Smooth muscle cell (in vitro differentiated cells): ENCODE data around the gene ASB12. TPM values are rescaled to one million over a fixed set of nuclear protein-coding genes. Genes with fewer than 3 reads are reported as not detected.

Source experiments
- DNase-seq: peaks from one replicate; lab custom pipeline; 2025; ENCODE audit not compliant: unreplicated experiment; lab: John Stamatoyannopoulos, UW
- H2AFZ ChIP-seq: fragments of 200-600 bp; sonication (generic); 2 replicates; pipeline ENCODE4 v1.6.0; 2016; ENCODE audit warnings: antibody characterized with exemption, low read depth, mild to moderate bottlenecking
- H3F3A ChIP-seq: fragments of 200-600 bp; sonication (generic); 2 replicates; pipeline ENCODE4 v1.6.0; 2017; ENCODE audit warnings: antibody characterized with exemption, low read depth
- H3K27ac ChIP-seq: fragments of 200-600 bp; sonication (generic); 2 replicates; pipeline ENCODE4 v1.5.1; 2016; ENCODE audit warnings: low read depth, mild to moderate bottlenecking
- H3K27me3 ChIP-seq: fragments of 200-600 bp; sonication (generic); 2 replicates; pipeline ENCODE4 v1.6.1; 2016; ENCODE audit warnings: low read depth, mild to moderate bottlenecking
- H3K36me3 ChIP-seq: fragments of 200-600 bp; sonication (generic); 2 replicates; pipeline ENCODE4 v1.5.1; 2016; ENCODE audit warnings: low read depth
- H3K4me1 ChIP-seq: fragments of 200-600 bp; sonication (generic); 2 replicates; pipeline ENCODE4 v1.5.1; 2016; ENCODE audit warnings: low read depth
- H3K4me2 ChIP-seq: fragments of 200-600 bp; sonication (generic); 2 replicates; pipeline ENCODE4 v1.6.0; 2016; ENCODE audit warnings: mild to moderate bottlenecking
- H3K4me3 ChIP-seq: fragments of 200-600 bp; sonication (generic); 2 replicates; pipeline ENCODE4 v1.5.1; 2016; ENCODE audit warnings: mild to moderate bottlenecking
- H3K79me2 ChIP-seq: fragments of 200-600 bp; sonication (generic); 2 replicates; pipeline ENCODE4 v1.6.0; 2016; ENCODE audit warnings: low read depth, mild to moderate bottlenecking
- H3K9ac ChIP-seq: fragments of 200-600 bp; sonication (generic); 2 replicates; pipeline ENCODE4 v1.6.0; 2016; ENCODE audit warnings: low read depth
- H3K9me3 ChIP-seq: fragments of 200-600 bp; sonication (generic); replicated peaks from 2 replicates; pipeline ENCODE4 v1.5.1; 2016; ENCODE audit warnings: low read depth
- H4K20me1 ChIP-seq: fragments of 200-600 bp; sonication (generic); 2 replicates; pipeline ENCODE4 v1.6.0; 2016; ENCODE audit warnings: low read depth
- CTCF ChIP-seq: fragments of 200-600 bp; sonication (generic); IDR thresholded peaks from 2 replicates; pipeline ENCODE4 v1.5.1; 2017; ENCODE audit warnings: borderline replicate concordance, mild to moderate bottlenecking, antibody characterized with exemption; ENCODE audit not compliant: insufficient read depth, poor library complexity, severe bottlenecking
- WGBS: methylation state at CpG from one replicate; pipeline ENCODE4 v1.1.7; 2016; ENCODE audit warnings: low lambda C conversion rate; 5-methylcytosine and 5-hydroxymethylcytosine counted together
- polyA plus RNA-seq: library from polyadenylated mRNA; unstranded; fragments of >200 nt; fragmentation: Nextera tagmentation; extraction: Ambion mirVana; gene quantifications from 2 replicates; pipeline ENCODE4 v1.2.1, GENCODE V29; 2016
- total RNA-seq: library from RNA; depleted of rRNA; stranded (reverse); fragments of >200 nt; gene quantifications from 2 replicates; pipeline ENCODE4 v1.2.3, GENCODE V29; 2014

Gene ASB12
- total and polyA plus RNA-seq, 2 experiments from 2014 or later: not detected

GRCh38 chrX:64198036-64198435 is 32.4 kb downstream of the ASB12 start:
- H3K9ac ChIP-seq: no peak overlapping the region
- peaks cover 5% of the 10 kb centered on the region for H3K79me2 ChIP-seq
- peaks cover 88% of the 10 kb centered on the region for H4K20me1 ChIP-seq
- H3K4me3 ChIP-seq: no peak overlapping the region
- H2AFZ ChIP-seq: no peak overlapping the region
- H3K36me3 ChIP-seq: no peaks in the 10 kb centered on the region
- H3F3A ChIP-seq: no peaks in the 10 kb centered on the region
- H3K27ac ChIP-seq: no peak overlapping the region
- no peaks in the 10 kb centered on the region for H3K9me3 ChIP-seq
- no peaks in the 10 kb centered on the region for H3K4me1 ChIP-seq
- no peak for TF ChIP-seq CTCF
- H3K27me3 ChIP-seq: no peaks in the 10 kb centered on the region
- DNase-seq: no peak
- H3K4me2 ChIP-seq: no peak overlapping the region

- Histone ChIP-seq H3K27ac (no peak overlapping the region), H4K20me1 (peaks cover 74% of the 10 kb centered on the region), H3K4me1 (no peaks in the 10 kb centered on the region), H3K27me3 (no peaks in the 10 kb centered on the region), H3K4me2 (no peak overlapping the region), H3K9ac (no peak overlapping the region), H3K79me2 (peaks cover 3% of the 10 kb centered on the region), H2AFZ (no peak overlapping the region), H3K4me3 (no peak overlapping the region), H3K36me3 (no peaks in the 10 kb centered on the region), H3F3A (no peaks in the 10 kb centered on the region), H3K9me3 (no peaks in the 10 kb centered on the region)
- DNase-seq: no peak
- WGBS: 77% methylated on average over 3 of the region's 3 CpGs
- no peak for TF ChIP-seq CTCF
Measured at GRCh38 chrX:64196606-64197005, 33.8 kb downstream of the ASB12 start.

- H4K20me1 ChIP-seq: peaks cover 66% of the 10 kb centered on the region
- no peaks in the 10 kb centered on the region for H3F3A ChIP-seq
- H3K27me3 ChIP-seq: no peaks in the 10 kb centered on the region
- no peaks in the 10 kb centered on the region for H3K79me2 ChIP-seq
- H3K4me3 ChIP-seq: no peak overlapping the region
- H3K9me3 ChIP-seq: no peaks in the 10 kb centered on the region
- H3K9ac ChIP-seq: no peak overlapping the region
- H2AFZ ChIP-seq: no peak overlapping the region
- H3K27ac ChIP-seq: no peak overlapping the region
- H3K36me3 ChIP-seq: no peaks in the 10 kb centered on the region
- no peak for TF ChIP-seq CTCF
- DNase-seq: no peak
- no peak overlapping the region for H3K4me2 ChIP-seq
- no peaks in the 10 kb centered on the region for H3K4me1 ChIP-seq
- WGBS: 47% methylated on average over 1 of the region's 1 CpG
Measured at GRCh38 chrX:64195862-64196261, 34.5 kb downstream of the ASB12 start.

GRCh38 chrX:64192673-64193072 is 37.7 kb downstream of the ASB12 start:
- H3F3A ChIP-seq: no peaks in the 10 kb centered on the region
- H3K4me2 ChIP-seq: no peak overlapping the region
- H3K79me2 ChIP-seq: no peaks in the 10 kb centered on the region
- no peak overlapping the region for H2AFZ ChIP-seq
- no peak for TF ChIP-seq CTCF
- H3K9ac ChIP-seq: no peak overlapping the region
- DNase-seq: no peak
- no peaks in the 10 kb centered on the region for H3K27me3 ChIP-seq
- H4K20me1 ChIP-seq: peaks cover 34% of the 10 kb centered on the region
- H3K36me3 ChIP-seq: no peaks in the 10 kb centered on the region
- H3K9me3 ChIP-seq: no peaks in the 10 kb centered on the region
- no peaks in the 10 kb centered on the region for H3K4me1 ChIP-seq
- WGBS: 77% methylated on average over 5 of the region's 5 CpGs
- no peak overlapping the region for H3K4me3 ChIP-seq
- H3K27ac ChIP-seq: no peak overlapping the region
